DMS79 treated with DMSO at 0.1 percent for 48 hours (cell line): Measurements from ENCODE around the gene CELF5.

Experiments used
- DNase-seq: peaks from one replicate; lab custom pipeline; 2025; lab: John Stamatoyannopoulos, UW

The CELF5 gene

DNA sequence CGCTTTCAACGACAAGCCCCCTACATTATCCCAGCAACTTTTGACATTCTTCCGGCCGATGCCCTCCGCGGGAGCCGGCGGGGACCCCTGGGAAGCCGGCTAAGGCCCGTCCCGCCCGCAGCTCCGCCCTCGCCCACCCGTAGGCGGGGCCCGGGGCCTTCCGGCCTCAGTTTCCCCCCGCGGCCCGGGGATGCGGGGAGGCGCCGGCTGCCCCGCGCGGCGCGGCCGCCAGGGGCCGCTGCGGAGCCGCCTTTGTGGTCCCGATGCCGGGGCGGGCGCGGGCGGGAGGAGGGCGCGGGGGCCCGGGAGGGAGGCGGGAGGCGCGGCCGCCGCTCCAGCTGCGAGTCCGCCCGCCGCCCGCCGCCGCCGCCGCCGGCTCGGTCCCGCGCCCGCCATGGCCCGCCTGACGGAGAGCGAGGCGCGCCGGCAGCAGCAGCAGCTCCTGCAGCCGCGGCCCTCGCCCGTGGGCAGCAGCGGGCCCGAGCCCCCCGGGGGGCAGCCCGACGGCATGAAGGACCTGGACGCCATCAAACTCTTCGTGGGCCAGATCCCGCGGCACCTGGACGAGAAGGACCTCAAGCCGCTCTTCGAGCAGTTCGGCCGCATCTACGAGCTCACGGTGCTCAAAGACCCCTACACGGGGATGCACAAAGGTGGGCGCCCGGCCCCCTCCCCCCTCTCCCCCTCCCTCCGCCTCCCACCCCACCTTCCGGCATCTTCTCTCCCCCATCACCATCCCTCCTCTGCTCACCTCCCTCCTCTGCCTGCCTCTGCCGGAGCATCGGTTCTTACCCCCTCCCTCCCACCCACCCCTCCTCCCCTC, at the start of gene CELF5:
CELF5 (plus strand) TSS at position 316 of the 823 bp plus-strand sequence; CDS start at position 395, 79 bp downstream.
- DNase-seq, result peak; percentile 12

DNA sequence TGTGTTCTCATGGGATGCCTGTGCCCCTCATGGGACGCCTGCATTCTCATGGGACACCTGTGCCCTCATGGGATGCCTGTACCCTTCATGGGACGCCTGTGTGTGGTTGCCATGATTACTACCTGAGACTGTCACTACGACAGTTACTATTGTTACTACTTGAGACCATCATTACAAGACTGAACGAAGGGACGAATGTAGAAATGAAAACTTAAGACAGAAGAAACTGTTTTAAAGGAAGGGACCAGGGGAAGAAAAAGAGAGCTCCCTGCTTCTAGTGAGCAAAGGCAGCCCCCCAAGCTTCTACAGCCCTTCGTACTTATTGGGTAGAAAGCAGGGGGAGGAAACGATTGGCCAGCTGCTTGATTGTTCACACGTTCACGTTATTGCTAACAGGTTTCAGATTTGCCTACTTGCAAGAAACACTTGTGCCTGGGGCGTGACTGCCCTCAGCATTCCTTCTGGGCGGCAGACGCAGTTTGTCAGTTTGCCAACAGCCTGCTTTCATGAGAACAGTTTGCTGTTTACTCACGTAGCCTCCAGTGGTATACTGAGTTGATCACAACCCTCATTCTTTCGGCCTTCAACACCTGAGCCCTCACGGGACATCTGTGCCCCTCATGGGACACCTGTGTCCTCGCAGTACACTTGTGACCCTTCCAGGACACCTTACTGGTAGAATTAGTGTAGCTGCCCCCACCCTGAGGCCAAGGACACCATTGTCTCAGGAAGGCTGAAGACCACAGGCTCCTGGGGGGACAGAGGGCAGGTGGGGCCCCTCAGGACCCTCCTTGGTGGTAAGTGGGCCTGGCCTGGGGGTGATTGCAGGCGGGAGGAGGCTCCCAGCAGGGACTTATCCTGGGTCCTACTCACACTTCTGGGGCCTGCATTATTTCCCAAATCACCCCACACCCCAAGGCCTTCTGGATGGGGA, 48.4 kb upstream of the CELF5 start:
- peak; percentile 79 for DNase-seq

DNA sequence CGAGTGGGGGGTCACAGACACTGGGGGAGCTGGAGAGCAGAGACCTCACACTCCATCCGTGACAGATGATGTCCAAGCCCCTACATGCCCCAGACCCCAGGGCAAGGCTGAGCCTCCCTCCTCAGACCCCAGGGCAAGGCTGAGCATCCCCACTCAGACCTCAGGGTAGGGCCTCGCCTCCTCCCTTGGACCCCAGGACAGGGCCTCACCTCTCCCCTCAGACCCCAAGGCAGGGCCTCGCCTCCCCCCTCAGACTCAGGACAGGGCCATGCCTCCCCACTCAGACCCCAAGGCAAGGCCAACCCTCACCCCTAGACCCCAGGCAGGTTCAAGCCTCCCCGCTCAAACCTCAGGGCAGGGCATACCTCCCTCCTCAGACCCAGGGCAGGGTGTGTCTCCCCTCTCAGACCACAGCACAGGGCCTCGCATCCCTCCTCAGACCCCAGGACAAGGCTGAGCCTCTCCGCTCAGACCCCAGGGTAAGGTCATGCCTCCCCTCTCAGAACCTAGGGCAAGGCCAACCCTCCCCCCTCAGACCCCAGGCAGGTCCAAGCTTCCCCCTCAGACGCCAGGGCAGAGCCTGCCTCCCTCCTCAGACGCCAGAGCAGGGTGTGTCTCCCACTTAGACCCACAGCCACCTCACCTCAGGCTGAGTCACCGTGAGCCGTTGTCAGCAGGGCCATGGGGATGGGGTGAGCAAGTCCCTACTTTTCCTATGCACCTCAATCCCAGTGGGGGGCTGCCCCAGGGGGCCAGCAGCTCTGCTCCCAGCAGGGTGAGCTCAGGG, 47.6 kb upstream of the CELF5 start:
- DNase-seq, result no peak

DNA sequence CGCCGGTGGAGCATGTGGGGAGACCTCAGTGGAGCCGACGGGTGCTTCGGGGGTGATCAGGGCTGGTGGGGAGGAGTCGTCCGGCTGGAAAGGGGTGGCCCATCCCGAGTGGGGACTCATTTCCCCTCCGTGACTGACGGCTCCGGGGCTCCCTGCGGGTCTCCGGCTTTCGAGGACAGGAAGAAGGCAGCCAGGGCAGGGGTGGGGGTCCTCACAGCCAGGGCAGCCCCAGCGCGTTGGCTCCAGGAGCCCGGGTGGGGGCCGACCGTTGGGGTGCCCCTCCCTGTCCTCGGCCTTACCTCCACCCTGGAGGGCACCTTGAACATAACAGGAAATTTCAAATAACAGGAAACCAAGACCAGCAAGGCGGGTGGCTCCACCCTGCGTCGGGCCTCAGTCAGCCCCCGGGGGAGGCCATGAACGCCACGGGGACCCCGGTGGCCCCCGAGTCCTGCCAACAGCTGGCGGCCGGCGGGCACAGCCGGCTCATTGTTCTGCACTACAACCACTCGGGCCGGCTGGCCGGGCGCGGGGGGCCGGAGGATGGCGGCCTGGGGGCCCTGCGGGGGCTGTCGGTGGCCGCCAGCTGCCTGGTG, 46.0 kb upstream of the CELF5 start, which contains the start of gene S1PR4:
S1PR4 (plus strand) TSS at position 393 of the 596 bp plus-strand sequence; CDS start at position 417, 24 bp downstream.
- DNase-seq, result no peak

DNA sequence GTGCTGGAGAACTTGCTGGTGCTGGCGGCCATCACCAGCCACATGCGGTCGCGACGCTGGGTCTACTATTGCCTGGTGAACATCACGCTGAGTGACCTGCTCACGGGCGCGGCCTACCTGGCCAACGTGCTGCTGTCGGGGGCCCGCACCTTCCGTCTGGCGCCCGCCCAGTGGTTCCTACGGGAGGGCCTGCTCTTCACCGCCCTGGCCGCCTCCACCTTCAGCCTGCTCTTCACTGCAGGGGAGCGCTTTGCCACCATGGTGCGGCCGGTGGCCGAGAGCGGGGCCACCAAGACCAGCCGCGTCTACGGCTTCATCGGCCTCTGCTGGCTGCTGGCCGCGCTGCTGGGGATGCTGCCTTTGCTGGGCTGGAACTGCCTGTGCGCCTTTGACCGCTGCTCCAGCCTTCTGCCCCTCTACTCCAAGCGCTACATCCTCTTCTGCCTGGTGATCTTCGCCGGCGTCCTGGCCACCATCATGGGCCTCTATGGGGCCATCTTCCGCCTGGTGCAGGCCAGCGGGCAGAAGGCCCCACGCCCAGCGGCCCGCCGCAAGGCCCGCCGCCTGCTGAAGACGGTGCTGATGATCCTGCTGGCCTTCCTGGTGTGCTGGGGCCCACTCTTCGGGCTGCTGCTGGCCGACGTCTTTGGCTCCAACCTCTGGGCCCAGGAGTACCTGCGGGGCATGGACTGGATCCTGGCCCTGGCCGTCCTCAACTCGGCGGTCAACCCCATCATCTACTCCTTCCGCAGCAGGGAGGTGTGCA, 45.3 kb upstream of the CELF5 start:
- DNase-seq, result no peak

DNA sequence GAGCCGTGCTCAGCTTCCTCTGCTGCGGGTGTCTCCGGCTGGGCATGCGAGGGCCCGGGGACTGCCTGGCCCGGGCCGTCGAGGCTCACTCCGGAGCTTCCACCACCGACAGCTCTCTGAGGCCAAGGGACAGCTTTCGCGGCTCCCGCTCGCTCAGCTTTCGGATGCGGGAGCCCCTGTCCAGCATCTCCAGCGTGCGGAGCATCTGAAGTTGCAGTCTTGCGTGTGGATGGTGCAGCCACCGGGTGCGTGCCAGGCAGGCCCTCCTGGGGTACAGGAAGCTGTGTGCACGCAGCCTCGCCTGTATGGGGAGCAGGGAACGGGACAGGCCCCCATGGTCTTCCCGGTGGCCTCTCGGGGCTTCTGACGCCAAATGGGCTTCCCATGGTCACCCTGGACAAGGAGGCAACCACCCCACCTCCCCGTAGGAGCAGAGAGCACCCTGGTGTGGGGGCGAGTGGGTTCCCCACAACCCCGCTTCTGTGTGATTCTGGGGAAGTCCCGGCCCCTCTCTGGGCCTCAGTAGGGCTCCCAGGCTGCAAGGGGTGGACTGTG, 44.6 kb upstream of the CELF5 start:
- DNase-seq, result no peak

DNA sequence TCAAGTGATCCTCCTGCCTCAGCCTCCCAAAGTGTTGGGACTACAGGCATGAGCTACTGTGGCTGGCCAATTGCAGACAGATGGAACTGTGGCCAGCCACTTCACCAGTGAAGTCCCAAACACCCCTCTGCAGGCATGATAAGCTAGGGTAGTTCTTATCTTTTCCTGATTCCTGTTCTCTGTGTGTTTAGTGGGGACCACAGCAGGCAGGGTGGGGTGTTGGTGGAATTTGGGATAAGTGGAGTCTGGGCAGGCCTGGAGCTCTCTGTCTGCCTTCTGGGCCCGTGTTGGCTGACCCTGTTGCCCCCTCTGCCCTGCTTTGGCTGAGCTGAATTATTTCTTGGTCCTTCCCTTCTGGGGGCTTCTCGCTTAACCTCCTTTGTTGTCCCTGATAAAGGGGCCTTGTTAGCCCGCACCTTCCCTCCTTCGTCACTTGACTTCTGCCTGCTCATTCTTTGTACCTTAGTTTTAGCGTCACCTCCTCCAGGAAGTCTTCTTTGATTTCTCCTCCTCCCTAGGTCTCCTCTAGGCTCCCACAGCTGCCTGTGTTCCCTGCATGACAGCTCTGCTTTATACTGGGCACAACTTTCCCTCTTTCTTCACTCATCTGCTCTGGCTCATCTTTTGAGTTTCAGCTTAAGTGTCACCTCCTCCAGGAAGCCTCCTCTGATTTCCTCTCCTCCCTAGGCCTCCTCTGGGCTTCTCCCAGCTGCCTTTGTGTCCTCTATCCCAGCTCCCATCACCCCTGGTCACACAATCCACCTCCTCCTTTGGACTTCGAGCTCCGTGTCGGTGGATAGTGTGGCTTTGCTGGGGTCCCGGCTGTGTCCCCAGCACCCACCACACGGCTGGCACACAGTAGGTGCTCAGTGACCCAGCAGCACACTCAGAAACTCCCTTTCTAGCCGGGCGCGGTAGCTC, 40.5 kb upstream of the CELF5 start:
- no peak for DNase-seq

DNA sequence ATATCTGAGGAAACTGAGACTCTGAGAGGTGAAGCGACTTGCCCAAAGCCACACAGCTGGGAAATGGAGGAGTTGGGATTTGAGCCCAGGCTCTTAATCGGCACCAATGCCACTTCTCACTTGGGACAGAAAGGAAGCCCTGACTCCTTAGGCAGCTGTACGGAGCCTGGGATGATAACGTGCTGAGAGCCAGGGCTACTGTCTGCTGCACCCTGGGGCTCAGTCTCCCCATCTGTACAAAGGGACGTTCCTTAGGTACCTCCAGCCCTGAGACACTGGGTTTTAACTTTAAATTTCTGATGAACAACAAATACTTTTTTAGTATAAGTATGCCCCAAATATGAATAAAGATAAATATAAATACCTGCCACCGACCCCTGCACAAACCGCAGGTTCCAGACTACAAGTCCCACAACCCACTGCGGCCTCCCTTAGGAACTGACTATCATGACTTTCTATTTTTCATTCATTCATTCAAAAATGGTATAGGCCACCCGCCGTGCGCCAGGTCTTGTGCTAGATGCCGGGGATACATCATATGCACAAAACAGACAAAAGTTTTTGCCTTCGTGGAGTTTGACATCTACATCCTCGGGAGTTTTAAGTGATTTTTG, 39.5 kb upstream of the CELF5 start:
- peak; percentile 92 for DNase-seq

DNA sequence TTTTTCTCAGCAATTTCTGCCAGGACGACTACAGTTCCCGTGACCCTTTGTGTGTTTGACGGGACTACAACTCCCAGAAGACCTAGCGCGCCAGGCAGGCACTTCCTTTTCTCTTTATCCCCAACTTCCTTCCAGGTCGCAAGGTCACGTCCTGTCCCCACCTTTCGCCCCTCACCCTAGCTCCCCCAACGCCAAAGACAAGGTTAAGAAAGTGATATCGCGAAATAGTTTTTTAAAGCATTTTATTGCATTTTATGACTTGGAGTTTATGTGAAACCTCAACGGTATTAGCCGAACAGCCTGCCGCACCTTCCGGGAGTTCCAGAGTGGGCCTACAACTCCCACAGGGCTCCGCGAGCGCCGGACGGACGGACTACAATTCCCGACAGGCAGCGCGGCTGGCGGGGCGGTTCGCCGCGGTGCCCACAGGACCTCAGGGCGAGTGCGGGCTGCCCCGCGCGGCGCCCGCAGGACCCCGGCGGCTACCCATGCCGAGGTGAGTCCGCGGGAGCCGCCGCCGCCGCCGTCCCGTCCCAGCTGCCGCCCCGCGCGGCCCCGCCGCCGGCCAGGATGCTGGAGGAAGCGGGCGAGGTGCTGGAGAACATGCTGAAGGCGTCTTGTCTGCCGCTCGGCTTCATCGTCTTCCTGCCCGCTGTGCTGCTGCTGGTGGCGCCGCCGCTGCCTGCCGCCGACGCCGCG, 38.9 kb upstream of the CELF5 start, which contains the start of gene NCLN:
NCLN (plus strand) TSS at position 470 of the 699 bp plus-strand sequence; CDS start at position 571, 101 bp downstream.
- peak; percentile 98 for DNase-seq

DNA sequence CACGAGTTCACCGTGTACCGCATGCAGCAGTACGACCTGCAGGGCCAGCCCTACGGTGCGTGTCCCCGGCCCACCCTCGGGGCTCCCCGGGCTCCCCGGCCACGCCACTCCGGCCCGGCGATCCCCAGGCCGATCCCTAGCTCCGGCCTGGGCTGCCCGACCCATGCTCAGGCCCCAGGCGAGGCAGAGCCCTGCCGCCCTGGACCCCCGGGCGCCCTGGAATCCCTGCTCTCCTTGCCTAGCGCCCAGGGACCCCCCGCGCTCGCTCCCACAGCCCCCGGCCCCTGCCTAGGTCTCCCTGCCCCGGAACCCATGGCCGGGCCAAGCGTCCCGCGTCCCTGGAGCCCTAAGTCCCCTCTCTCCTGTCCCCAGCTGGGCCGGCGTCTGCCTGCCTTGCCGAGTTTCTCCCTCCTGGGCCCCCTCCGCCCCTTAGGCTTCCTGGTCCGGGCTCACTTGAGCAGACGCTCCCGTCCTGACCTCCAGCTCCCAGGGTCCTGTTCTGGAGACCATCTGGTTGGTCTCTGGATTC, 38.2 kb upstream of the CELF5 start:
- no peak for DNase-seq

DNA sequence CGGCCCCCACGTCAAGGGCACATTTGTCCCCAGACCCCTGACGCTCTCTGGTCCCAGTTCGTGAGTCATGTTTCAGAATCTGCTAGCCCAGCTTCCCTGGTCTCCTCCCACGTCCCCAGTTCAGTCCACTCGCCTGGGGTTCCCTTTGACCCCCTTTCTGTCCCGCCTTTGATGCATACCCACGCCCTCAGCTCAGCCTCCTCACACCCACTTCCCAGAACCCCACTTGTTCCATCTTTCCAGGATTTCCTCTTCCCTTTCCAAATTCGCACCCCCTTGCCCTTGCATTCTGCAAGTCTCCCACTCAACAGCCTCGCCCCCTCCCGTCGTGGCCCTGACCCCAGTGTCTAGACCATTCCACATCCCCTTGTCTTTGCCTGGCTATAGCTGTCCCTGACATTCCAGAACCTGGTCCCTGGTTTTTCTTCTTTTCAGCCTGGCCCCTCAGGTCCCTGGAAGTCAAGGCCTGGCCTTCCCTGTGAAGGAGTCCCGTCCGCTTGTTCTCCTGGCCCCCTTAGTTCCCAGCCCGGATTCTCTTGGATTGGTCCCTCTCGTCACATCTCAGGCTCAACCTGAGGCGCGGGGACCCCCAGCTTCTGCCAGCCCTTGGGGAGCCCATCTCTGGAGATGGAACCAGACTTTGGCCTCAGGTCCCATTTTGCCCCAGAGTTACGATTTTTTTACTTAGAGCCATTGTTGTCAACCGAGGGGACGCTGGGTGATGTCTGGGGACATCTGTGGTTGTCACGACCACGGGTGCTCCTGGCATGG, 37.4 kb upstream of the CELF5 start:
- no peak for DNase-seq

DNA sequence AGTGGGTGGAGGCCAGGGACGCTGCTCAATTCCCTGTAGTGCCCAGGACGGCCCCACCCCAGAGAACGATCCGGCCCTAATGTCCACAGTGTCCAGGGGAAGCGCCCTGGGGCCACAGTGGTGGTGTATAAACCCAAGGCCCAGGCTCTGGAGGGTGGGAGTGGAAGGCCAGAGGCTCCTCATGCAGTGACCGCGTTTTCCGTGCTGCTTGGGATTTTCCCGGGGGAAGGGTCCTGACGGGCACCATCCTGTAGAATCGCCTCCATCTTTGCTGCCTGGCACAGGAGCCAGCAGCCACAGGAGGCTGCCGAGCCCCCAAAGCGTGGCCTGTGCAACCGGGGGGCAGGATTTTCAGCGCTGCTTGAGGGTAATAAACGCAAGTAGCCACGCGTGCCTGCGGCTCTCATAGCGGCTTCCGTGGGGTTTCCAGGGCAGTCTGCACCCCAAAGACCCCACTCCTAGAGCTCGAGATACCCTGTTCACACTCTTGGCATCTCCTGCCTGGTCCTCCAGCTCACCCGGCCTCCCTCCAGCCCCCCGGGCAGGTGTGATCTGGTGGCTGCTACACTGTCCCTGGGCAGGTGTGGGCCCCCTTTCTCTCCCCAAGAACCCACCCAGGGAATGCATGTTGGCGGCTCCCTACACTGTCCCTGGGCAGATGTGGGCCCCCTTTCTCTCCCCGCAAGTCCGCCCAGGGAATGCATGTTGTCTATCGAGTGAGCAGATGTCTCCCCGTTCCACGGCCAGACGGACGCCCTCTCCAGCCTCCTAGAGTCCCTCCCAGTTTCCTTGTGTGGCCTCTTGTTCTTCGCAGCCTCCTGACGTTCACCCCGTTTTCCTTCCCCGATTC, 36.6 kb upstream of the CELF5 start:
- no peak for DNase-seq

DNA sequence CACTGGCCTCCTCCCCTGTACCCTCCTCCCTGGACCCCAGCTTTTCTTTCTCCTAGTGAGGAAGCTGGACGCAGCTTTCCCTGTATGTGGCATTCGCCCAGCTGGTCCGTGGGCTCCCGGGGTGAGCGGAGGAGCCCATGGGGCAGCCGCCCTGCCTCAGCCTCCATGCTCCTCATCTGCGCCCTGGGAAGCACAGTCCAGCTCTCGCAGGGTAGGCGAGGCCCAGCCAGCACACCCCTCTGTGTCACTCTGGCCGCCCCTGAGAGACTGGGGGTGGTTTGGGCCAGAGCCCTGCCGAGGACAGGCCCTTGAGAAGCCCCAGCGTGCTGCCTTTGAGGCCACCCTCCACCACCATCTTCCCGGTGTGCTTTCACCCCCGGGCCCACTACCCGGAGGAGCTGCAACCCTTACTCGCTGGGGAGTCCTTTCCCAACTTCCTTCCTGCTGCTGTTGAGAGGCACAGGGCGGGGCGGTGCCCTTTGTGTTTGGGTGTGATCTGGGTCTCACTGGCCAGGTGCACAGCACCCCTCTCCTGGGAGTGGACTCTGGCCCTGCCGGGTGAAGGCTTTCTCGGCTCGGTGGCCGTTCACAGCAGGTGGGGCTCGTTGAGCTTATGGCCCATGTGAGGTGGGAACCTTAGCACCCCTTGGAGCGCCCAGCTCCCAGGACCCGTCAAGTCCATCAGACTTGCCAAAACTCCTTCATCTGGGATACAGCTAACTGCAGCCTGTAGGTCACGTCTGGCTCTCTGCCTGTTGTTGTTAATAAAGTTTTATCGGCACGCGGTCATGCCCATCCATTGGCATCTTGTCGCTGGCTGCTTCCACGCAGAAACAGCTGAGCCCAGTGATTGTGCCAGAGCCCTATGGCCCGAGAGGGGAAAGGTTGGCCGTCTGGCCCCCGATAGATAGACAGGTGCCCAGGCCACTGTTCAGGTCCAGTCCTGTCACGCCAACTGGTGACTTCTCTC, 35.5 kb upstream of the CELF5 start:
- DNase-seq, result no peak

DNA sequence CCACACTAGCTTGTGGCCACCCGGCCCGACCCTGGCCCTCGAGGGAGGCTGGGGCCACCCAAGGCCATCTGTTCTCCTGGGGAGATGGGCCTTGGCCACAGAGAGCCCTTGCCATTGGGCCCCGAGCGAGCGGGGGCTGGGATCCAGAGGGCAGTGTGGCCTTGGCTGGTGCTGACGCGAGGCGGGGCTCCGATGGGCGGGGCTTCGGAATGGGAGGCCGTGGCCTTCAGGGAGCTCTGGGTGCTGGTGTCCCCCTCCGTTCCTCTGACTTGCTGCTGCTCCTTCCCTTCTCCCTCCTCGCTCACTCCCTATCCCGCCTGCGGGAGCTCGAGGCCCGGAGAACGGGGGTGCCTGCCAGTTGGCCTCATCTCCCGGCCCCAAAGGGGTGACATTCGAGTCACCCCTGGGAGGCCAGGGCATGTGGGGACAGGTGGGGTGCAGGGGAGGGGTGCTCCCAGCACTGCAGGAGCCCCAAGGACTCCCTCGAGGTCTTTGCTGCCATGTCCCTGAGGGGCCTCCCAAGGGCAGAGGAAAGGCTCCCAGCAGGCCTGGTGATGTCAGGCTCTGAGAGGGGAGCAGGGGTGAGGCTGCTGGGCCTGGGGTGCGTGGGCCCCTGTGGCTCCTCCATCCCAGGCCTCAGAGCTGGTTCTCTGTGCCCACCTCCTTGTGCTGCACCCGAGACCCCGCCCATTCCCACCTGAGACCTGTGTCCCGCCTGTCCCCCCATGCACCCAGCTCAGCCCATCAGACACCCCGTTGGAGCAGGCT, 34.6 kb upstream of the CELF5 start:
- no peak for DNase-seq
